HFF-Myc (cell line): ENCODE results near the gene NOVA2.

Experiments used
- DNase-seq: peaks from one replicate; pipeline ENCODE4 v3.0.0-alpha.2; 2011; ENCODE audit warnings: low read depth; ENCODE audit errors: extremely low read depth
- H3K4me3 ChIP-seq: replicated peaks from 2 replicates; pipeline ENCODE4 v1.5.1; 2011; ENCODE audit warnings: low read depth, mild to moderate bottlenecking, control low read depth, low read length
- TF ChIP-seq, protein P1 (sequence below): IDR thresholded peaks from 2 replicates; pipeline ENCODE4 v1.5.1; 2012; ENCODE audit warnings: mild to moderate bottlenecking, low read depth, low read length, control low read depth; ENCODE audit errors: missing control alignments

NOVA2 gene

DNA sequence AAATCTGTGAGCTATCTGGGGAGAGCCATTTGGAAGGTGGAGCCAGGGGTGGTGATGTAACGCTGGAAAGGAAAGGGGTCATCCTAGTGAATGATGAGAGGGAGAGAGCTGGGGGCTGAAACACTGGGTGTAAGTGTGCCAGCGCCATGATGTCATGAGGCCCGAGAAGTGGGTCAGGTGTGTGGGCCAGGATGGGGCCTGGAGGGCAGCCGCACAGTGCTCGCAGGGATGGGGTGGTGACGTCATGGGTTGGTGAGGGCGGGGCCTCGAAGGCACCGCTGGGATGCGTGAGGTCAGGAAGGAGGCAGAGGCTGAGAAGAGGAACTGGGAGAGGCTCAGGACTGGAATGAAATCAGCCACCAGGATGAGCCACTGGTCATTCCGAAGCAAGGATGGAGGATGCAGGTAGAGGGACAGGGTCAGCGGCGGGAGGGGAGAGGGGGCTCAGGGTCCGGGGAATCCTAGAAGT, 26.0 kb upstream of the NOVA2 start:
- TF ChIP-seq, protein P1, sequence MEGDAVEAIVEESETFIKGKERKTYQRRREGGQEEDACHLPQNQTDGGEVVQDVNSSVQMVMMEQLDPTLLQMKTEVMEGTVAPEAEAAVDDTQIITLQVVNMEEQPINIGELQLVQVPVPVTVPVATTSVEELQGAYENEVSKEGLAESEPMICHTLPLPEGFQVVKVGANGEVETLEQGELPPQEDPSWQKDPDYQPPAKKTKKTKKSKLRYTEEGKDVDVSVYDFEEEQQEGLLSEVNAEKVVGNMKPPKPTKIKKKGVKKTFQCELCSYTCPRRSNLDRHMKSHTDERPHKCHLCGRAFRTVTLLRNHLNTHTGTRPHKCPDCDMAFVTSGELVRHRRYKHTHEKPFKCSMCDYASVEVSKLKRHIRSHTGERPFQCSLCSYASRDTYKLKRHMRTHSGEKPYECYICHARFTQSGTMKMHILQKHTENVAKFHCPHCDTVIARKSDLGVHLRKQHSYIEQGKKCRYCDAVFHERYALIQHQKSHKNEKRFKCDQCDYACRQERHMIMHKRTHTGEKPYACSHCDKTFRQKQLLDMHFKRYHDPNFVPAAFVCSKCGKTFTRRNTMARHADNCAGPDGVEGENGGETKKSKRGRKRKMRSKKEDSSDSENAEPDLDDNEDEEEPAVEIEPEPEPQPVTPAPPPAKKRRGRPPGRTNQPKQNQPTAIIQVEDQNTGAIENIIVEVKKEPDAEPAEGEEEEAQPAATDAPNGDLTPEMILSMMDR: no peak
- no peak overlapping the region for H3K4me3 ChIP-seq
- no peak for DNase-seq

DNA sequence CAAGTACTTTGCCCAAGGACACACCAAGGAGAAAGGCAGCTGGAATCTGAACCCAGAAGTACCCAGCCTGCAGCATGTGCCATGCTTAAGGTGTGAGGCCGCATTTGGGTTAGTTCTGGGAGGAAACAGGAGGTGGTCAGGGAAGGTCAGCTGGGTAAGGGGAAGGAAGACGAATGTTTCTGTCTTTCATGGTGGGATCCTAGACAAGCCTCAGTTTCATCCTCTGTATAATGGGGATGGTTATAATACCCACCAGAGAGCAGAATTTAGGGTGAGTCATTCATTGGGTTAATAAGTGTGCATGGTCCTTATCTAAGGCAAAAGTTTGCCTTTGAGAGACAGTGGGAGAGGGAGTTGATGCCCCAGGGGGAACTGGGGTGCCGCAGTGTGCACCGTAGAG, 25.2 kb upstream of the NOVA2 start:
- TF ChIP-seq, protein P1: no peak
- no peak overlapping the region for H3K4me3 ChIP-seq
- DNase-seq: no peak

DNA sequence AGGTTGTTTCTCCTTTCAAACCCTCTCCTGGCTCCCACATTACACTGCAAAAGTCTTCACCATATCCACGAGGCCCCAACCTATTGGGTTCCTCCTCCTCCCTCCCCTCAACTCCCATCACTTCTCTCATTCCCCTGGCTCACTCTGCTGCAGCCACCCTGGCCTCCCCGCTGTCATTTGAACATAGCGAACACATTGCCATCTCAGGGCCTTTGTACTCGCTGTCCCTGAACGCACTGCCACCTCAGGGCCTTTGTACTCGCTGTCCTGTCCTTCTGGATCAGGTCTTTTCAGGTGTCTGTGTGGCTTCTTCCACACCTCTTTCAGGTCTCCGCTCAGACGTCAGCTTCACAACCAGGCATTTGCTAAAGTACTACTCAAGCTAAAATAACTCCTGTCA, 23.3 kb upstream of the NOVA2 start:
- TF ChIP-seq, protein P1: no peak
- H3K4me3 ChIP-seq: no peak overlapping the region
- DNase-seq: no peak

- DNase-seq: no peak
- peak overlapping the region; percentile 61 for H3K4me3 ChIP-seq
- TF ChIP-seq, protein P1: no peak
Observed at GRCh38 chr19:45995715-45996385, 22.2 kb upstream of the NOVA2 start.

DNA sequence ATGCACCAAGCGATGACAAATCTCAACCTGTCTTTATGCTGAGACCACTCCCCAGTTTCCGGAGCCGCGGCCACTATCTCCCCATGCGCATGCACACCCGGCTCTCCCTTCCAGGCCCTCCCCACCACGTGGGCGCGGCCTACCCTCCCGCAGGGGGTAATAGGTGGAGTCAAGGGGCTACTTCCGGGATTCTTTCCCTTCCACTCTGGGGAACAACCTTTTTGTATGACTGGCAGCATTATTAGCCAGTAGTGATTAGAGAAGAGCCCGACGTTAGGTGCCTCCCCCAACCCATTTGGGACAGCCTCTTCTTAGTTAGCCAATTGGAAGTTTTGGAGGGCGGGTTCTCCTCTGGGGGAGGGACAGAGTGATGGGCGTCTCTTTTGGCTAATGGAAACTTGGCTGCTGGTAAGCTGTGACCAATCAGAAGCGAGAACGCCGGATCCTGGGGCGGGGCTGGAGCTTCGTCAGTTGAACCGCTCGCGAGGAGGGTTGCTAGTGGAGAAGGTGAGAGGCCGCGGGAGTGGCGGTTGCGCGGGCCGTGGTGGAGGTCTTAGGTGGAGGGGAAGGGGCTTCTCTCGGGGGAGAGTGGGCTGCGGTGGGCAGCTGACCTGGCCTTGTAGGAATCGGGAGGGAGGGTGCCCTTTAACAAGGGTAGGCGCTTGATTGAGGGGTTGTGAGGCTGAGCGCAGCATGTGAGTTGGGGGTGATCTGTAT, 21.5 kb upstream of the NOVA2 start, which contains the start of gene CCDC61:
Gene CCDC61, plus strand, starts transcription at position 470 of the 717 bp plus-strand sequence. CDS start 7,552 bp downstream, outside the sequence.
- H3K4me3 ChIP-seq: peak within 1 kb of the TSS; percentile 61
- peak; percentile 99 for DNase-seq
- TF ChIP-seq, protein P1: no peak

DNA sequence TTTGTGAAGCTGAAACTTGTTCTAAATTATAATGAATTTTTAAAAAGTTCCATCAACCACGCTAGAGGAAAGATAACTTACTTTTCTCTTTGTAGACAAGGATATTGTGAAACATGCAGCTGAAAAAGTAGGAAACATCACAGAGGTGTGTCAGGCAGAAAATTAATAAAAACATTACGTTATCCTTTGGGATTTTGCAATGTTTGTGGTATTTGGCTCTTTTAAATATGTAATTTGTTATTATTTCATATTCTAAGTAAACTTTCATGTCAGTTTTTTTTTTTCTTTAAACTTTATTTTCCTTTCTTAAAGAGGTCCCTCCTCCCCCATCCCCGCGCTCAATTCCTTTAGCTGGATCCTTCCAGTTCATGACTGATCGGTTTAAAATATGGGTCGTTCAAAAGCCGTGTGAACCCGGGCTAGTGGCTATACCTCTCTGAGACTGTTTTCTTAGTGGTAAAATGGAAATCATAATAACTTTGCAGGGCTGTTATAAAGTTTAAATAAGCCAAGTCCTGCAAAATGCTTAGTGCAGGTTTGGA, 20.9 kb upstream of the NOVA2 start:
- no peak for DNase-seq
- peak overlapping the region; percentile 61 for H3K4me3 ChIP-seq
- TF ChIP-seq, protein P1: no peak
